GM20431 (cell line): ENCODE data around the gene RPL19.
"Not testable (repeated sequence)": the region's sequence is repeated elsewhere in the genome, so short reads cannot be mapped to it uniquely, and the experiment has no call there.

Source experiments
- in situ Hi-C: fragments of 300-500 bp; cut with MseI, MboI; formaldehyde crosslinking; loops from one replicate; pipeline ENCODE4 v1.15.0; 2020; ENCODE audit warnings: low sequenced_read_pairs; ENCODE audit not compliant: unreplicated experiment

Gene RPL19

GRCh38 chr17:39239640-39240314, 39.7 kb downstream of the RPL19 start:
- in situ Hi-C loops = no loop called here

- in situ Hi-C loops = no loop called here
These were observed 40.5 kb downstream of the RPL19 start for GRCh38 chr17:39240631-39241030.

- in situ Hi-C loops = no loop called here
These were observed 43.1 kb downstream of the RPL19 start for GRCh38 chr17:39243155-39243554.

- in situ Hi-C loops = no loop called here
These were observed 44.0 kb downstream of the RPL19 start for GRCh38 chr17:39244016-39244599.

- in situ Hi-C loops = no loop called here
These were observed 44.8 kb downstream of the RPL19 start for GRCh38 chr17:39244600-39245570.

GRCh38 chr17:39246274-39246673, 46.2 kb downstream of the RPL19 start:
- in situ Hi-C loops = no loop called here

GRCh38 chr17:39250076-39250475, 50.0 kb downstream of the RPL19 start:
- in situ Hi-C loops = not testable (repeated sequence)

GRCh38 chr17:39251997-39252396, 51.9 kb downstream of the RPL19 start:
- in situ Hi-C loops = no loop called here

GRCh38 chr17:39252788-39253460, 52.8 kb downstream of the RPL19 start:
- in situ Hi-C loops = no loop called here
